Liver (tissue), 3 donors: Measurements from ENCODE around the gene TPM4.

ENCODE experiments used
- ATF3 ChIP-seq: IDR thresholded peaks from 2 replicates; pipeline ENCODE4 v1.6.1; 2016; ENCODE audit warnings: antibody characterized with exemption
- CTCF ChIP-seq: fragments of 150-350 bp; IDR thresholded peaks from 2 replicates; pipeline ENCODE4 v1.5.1; 2017; ENCODE audit warnings: improper control_type of control experiment, low read depth, low read length; ENCODE audit not compliant: missing input control
- MAX ChIP-seq: IDR thresholded peaks from 2 replicates; pipeline ENCODE4 v1.6.1; 2016; ENCODE audit warnings: antibody characterized with exemption
- REST ChIP-seq: IDR thresholded peaks from 2 replicates; pipeline ENCODE4 v1.6.1; 2016; ENCODE audit warnings: antibody characterized with exemption, mild to moderate bottlenecking
- SP1 ChIP-seq: IDR thresholded peaks from 2 replicates; pipeline ENCODE4 v1.6.1; 2018; ENCODE audit warnings: antibody characterized with exemption, mild to moderate bottlenecking
- TAF1 ChIP-seq: conservative IDR thresholded peaks from 2 replicates; pipeline ENCODE4 v1.6.1; 2016; ENCODE audit warnings: antibody characterized with exemption, mild to moderate bottlenecking
- donor health status: healthy.
- donor health status: healthy.

GRCh38 chr19:16088351-16089009 lies 12.2 kb downstream of the TPM4 start:
- TF ChIP-seq CTCF, result no peak
- no peak for TF ChIP-seq ATF3
- TF ChIP-seq MAX, result no peak
- no peak for TF ChIP-seq TAF1
- TF ChIP-seq REST, result no peak
- no peak for TF ChIP-seq SP1
